Stimulated activated naive CD8-positive, alpha-beta T cell treated with anti-CD3 and anti-CD28 coated beads, Interleukin-15, Interleukin-2, amounts not matched to agents 100 U/mL and 50 U/mL, for 24 hours (primary cell): ENCODE measurements around the gene NACC2.
A peak's percentile ranks its signal among the peaks of the same experiment; 100 is the strongest.
"Not testable (repeated sequence)": the region's sequence is repeated elsewhere in the genome, so short reads cannot be mapped to it uniquely, and the experiment has no call there.

ENCODE experiments used
- ATAC-seq: fragments of 150-1000 bp; cut with Tn5 transposase; one replicate; pipeline ENCODE4 v1.10.0; 2021
- DNase-seq: peaks from one replicate; pipeline ENCODE4 v3.0.0; 2021

The NACC2 gene

DNA sequence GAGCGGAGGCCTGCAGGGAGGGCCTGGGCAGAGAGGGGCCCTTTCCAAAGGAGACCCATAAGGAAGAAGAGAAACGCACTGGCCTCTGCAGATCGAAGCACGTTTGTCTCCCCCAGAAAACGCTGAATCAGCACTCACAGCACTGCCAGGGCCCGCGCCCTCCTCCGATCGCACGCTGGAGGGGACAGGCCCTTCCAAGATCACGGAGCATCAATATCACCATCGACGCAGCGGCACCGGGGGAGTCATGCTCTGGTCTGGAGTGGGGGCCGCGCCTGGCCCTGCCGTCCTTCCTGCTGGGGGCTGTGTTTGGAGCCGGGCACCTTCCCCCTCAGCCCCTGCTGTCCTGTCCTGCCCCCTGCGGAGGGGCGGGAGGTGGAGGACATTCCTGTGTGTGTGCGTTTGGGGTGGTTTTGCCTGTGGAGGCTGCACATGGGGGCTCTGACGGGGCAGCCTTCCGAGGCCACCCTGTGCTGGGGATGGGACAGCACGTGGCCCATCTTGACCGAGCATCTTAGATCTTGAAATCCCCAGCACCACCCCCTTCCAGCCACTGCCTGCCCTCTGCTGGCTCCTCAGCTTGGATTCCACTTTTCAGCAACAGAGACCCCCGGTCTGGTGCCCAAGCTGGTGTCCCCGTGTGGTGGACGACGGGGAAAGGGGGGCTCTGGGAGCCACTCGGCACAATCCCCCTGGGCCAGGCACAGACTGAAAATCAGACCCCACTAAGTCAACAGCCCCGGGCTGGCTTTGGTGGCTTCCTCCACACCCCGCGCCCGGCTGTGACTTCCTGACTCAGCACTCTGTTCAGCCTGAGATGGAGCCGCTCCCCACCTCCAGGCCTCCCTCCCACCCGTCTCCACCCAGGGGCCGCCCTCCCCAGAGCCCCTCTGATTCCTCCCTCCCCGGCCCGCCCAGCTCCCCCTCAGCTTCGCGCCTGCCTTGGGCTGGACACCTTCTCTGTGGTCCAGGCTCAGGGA is 15.3 kb upstream of the NACC2 start:
- DNase-seq = peak; percentile 62
- ATAC-seq = peak; percentile 10

DNA sequence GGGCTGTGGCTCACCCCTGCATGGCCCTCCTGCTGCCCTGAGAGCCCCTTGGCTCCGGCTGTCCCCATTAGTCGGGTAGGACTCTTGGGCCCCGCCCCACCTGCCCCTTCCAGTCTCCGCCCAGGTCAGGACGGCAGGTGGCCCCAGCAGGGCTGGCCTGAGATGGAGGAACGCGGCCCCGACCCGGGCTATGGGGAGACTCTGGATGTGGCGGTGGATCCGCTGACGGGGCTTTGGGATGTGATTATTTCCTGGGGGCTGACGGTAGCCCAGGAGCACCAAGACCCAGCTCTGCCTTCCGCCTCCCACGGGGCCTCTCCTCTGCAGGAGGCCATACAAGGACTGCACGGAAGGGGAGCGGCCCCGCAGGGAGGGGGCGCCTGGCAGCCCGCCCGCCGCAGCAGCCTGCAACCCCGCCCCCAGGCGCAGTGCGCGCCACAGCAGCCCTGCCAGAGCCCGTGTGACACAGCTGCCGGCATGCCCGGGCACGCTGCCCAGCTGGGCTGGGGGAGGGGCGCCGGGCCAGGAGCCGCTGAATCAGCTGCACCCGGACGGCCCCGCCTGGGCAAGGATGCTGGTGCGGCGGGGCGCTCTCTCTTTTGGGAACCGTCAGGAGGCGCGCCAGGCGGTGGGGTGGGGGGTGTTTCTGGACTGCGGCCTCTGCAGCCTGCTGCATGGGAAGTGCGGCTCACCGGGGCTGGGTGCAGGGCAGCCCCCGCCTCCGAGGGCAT is 14.4 kb upstream of the NACC2 start:
- peak; percentile 95 for DNase-seq
- ATAC-seq = peak; percentile 92

DNA sequence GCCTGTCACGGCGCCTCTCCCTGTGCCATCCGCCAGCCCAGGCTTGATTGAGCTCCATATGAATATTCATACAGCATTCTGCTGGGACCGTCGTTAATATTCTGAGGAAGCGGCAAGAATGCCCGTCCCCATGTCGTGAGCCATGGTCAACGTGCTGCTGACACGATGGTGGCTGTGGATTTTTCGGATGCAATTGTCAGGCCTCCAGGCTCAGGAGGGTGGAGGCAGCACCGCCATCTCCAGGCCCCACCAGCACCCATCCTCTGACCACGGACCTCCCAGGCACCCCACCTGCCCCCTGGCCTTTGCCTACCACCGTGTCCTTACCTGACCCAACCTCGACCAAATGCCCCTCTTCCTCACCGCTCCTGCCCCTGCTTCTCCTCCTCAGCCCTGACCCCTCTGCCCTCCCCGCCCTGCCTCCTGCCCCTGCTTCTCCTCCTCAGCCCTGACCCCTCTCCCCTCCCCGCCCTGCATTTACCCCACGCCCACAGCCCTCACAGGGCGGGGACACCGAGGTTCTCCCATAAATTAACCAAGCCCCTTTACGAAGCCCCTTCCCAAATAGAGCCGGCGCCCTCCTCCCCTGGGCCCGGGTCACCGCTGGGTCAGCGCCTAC is 13.7 kb upstream of the NACC2 start:
- ATAC-seq (no peak), DNase-seq (no peak)

DNA sequence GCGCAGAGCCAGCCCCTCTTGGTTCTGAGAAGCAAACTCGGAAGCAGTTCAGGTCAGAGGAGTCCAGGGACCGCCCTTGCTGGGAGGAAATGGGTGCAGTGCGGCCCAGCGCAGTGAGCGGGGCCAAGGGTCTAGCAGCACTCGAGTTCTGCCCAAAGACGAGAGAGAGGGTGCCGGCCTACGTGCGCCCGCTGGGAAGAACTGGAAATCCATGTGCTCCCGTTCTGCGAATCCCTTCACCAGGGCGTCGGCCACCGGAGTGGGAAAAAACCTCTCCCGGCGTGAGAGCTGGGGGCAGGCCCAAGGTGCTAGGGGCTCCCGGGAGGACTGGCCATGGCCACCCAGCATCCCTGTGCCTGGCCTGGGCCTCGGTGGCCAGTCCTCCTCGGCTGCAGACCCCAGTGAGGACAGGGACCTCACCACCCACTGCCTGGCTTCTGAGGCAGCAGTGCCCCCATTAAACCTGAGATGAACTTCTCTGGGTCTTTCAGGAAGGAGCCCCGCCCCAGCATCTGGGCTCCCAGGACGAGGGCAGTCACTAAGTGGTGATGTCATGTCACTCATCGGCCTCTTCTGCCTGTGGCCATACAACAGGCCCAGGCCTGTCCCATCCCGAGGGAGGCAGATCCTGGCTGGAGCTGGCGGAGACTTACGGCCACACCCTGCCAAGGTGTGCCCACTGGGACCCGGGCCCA is 13.0 kb upstream of the NACC2 start:
- DNase-seq = no peak
- ATAC-seq = no peak

DNA sequence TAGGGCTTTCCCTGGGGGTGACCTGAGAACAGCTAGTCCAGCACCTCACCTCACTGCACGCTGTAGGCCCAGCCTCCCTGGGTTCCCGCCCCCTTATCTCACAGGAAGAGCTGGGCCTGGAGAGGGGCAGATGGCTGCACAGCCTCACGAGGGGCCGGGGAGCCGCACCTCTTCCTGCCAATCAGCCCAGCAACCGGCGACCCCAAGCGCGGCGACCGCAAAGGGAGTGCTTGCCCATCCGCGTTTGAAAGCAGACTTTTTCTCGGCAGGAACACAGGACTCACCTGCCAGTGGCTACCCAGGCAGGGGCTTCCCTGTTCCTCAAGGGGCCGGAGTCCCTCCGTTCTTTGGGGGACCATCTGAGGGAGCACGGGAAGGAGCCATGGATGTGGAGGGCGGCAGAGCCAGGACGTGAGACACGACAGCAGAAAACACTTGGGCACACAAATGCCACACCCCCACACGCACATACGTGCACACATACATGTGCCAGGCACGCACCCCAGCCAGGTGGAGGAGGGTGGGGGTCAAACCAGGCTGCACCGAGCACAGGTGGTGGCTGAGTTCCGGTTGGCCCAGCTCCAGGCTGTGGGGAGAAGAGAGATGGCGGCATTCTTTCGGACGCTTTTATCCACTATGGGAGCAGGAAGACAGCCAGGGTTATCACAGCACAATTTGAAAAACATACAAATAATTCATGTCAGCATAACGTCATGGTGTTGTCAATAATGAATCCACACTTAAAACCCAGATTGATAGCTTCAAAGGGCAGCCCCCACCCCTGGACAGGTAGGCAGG is 12.3 kb upstream of the NACC2 start:
- ATAC-seq (no peak), DNase-seq (peak; percentile 58)

DNA sequence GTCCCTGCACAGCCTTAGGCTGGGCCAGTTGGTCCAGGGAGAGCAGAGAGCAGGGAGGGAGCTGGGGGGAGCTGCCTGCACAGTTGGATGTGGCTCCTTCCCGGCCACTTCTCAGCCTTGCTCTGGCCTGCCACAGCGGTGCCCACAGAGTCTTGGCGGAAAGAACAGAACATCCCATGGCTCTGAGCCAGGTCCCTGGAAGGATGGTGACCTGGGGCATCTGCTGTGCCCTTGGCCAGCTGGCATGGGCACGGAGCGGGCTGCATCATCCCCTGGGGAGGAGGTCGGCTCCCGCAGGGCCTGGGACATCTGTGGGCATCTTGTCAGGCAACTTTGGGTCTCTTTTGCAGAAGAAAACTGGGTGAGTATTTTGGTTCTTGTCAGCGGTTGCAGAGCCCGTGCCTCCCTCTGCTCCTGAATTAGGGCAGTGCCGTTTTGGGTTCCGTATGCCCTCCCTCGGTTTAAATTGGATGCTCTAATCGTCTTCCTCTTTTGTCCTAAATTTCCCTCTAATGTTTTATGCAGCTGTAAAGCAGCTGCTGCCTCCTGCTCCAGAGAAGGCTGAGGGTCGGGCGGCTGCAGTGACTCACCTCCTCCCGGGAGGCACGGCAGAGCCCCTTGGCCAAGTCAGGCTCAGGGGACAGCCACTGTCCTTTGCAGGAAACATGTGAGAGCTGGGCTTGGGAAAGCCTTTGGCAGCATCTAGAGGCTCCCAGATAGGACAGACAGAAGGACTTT is 10.5 kb upstream of the NACC2 start:
- DNase-seq (no peak), ATAC-seq (no peak)

DNA sequence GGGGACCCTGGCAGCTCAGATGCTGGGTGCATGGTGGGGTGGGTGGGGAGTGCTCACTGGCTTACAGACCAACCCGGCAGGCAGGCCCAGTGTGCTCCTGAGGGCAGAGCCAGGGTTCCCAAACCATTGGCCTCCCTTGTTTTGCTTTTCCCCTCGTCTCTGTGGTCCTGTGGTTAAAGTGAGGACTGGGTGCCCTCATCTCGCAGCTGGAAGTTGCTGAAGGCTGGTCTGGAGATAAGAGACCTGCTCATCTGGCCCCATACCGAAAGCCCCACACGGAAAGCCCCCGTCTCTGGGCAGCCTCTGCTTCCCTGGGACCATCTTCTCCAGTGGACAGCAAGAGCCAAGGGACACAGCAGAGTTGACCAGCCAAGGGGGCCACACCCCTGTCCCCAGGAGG is 9.8 kb upstream of the NACC2 start:
- DNase-seq = no peak
- ATAC-seq = no peak

DNA sequence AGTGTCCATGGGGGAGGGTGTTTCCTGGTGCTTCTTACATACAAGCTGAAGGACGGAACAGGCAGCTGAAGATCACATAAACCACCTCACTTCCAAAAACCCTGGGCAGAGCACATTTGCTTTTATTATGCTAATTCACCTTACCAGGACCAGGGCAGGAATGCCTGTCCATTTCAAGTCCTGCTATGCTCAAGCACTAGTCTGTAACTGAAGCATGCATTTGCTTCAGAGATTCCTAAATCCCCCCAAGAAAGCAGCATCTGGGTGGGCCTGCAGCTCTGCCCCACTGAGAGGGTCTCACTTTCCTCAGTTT is 9.4 kb upstream of the NACC2 start:
- no peak for DNase-seq
- no peak for ATAC-seq

DNA sequence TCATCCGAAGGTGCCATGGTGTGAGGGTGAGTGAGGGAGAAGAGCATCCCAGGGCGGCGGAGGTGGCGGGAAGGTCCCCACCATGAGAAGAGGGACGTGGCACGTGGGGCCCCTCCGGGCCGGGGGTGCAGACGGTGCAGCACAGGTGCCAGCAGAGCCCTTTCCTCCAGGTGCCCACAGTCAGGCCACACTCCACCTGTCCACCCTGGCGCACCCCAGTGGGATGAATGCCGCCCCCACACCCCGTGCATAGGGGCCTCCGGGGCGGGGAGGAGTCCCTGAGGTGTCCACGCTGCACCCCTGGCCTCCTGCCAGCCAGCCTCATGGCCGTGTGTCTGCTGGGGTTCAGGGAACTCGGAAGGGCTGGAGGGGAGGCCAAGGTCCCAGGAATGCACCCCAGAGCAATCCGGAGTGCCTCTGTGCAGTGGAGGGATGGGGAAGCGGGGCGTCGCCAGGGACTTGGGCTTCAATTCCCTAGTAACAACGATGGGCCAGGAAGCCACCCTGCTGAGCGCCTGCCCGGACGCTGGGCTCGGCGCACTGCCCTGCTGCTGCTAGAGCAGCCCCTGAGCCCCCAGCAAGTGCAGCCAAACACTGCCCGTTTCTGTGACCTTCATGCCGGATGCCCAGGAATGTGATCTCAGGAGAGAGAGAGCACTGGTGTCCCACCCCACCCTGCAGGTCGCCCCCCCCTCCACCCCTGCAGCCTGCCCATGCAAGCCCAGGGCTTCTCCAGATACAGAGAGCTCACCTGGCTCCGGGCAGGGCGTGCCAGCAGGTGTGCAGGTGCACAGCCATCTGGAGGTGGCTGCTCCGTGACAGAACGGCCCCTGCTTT is 8.8 kb upstream of the NACC2 start:
- no peak for ATAC-seq
- no peak for DNase-seq

DNA sequence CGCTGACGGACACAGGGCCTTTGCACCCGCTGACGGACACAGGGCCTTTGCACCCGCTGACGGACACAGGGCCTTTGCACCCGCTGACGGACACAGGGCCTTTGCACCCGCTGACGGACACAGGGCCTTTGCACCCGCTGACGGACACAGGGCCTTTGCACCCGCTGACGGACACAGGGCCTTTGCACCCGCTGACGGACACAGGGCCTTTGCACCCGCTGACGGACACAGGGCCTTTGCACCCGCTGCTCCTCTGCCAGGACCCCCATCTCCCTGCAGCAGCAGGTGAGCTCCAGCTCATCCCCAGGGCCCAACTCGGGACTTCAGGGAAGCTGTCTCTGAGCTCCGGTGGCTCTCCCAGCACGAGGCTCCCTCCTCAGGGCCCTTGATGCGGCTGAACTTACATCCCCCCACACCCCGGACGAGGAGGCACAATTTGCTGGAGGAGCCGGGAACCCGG is 6.6 kb upstream of the NACC2 start:
- not testable (repeated sequence) for ATAC-seq, DNase-seq

DNA sequence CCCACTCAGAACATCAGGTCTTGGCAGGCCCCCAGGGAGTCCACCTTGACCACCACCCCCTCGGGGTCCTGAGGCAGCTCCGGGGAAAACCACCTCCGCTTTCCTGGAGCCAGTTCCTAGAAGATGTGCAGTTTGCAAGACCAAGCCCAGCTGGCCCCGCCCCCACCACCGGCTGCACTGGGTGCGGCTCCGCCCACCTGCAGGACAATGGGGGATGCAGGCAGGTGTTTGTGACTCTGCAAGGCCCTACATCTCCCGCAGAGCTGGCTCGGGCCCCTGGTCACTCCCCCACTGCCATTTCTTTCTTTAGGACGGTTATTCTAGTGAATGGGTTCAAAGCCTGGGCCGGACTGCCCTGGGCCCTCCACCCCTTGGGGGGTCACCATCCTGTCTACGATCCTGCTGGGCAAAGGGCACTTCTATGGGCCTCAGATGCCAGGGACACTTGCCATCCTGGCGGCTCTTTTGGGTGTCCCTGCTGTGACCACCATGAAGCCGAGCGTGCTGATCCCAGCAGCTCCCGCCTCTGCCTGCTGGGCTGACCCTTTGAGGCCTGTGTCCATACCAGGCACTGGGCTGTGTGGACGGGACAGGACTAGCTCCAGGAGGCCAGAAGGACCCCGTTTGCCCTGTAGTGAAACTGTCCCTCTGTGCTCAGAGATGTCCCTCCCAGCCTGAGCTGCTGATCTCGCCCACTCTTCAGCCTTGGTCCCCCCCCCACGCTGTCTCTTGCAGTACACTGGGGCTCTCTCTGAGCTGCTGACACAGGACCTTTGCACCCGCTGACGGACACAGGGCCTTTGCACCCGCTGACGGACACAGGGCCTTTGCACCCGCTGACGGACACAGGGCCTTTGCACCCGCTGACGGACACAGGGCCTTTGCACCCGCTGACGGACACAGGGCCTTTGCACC is 5.9 kb upstream of the NACC2 start:
- ATAC-seq (no peak), DNase-seq (no peak)

DNA sequence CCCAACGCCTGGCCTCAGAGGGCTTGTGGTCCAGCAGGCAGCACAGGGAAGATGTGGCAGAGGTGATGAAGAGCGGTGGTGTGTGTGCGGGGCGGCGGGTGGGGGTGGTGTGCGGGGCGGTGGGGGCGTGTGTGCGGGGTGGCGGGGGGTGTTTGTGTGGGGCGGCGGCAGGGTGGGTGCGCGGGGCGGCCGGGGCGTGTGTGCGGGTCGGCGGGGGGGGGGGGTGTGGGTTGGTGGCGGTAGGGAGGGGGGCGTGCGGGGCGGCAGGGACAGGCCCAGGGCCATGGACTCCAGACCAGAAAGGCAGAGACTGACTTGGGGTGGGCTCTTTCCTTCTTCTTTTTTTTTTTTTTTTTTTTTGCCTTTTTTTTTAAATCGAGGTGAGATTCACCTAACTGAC is 4.5 kb upstream of the NACC2 start:
- ATAC-seq (no peak), DNase-seq (no peak)

DNA sequence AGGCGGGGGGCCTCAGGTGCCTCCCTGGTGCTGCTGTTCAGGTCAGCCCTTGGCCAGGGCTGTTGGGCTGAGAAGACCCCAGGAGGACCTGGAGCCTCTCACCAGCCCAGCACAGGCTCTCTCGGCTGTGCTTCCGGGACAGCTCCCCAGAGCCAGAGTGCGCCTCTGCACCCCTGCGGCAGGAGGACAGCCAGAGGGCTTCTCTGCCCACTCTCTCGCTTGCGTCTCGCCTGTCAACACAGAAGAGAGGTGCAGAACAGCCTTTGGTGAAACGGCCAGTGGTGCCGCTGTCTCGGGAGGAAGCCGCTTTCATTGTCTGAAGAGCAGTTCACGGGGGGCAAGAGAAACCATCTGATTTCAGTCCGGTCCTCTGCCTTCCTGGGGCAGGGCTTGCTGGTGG is 3.8 kb upstream of the NACC2 start:
- DNase-seq (no peak), ATAC-seq (no peak)

DNA sequence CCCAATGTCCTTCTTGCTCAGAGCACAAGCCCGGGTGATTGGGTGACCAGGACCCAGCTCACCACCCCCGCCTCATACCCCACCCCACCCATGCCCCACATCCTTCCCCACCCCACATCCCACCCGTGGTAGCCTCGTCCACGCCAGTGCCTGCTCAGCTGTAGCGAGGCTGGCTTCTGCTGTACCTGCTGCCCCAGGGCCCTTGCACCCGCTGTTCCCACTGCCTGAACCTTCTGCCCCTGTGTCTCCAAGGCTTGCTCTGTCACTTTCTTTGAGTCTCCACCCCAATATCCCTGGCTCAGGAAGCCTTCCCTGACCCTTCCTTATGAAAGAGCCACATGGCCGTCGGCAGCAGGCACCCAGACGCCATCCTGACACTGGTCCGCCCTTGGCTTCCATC is 3.1 kb upstream of the NACC2 start:
- no peak for DNase-seq
- ATAC-seq = no peak

DNA sequence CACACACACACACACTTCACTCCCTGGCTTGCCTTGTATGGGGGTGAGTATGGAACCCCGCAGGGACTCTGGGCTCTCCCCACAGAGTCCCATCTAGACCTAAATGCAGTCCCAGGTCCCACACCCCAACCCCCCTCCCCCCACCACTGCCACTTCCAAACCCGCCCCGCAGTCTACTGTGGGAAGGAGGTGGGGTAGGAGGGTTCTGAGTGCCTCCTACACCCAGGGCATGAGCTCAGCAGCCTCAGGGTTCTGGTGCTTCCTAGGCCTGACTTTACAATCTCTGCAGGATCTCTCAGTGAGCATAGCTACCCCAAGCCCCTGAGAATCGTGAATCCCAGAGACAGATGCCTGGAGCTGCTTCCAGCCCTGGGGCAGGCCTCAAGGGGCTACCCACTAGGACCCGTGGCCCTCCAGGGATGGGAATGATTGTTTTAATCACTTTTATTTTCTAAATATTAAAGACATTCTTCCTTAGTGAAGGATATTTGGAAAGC is 1.5 kb upstream of the NACC2 start:
- DNase-seq (no peak), ATAC-seq (no peak)

DNA sequence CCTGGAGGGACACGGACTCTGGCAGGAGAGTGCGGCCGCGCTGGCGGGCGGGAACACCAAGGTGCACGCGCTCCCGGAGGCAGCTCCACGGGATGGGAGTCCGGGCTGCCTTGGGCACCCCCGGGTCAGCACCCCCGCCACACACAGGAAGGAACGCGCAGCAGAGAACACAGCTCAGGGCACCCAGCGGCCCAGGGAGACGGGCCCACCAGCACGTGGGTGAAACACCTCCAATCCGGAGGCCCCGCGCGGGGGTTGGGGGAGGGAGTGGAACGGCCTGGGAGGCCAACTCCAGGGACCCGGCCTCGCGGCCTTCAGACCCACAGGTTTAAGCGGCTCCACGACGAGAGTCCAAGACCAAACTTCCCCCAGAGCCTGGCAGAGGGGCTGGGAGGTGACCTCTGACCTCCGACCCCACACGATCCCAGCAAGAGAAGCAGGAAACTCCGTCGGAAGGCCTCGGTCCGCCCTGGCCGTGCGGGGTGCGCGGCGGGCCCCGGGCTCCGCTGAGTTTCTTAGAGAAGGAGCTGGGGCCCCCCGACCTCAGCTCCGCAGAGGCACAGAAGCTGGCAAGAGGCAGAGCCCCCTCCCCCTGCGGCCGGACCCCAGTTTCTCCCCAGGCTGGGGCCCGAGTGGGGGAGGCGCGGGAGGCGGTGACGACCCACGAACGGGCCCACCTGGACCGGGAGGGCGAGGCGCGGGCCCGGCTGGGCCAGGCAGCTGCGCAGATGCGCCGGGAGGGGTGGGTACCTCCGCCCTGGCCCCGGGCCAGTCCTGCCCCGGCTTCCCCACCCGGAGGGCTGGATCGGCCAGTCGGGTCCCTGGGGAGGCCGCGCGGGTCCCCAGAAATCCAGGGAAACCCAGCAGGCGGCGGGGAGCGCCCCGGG is 851 bp downstream of the NACC2 start:
- peak; percentile 55 for ATAC-seq
- peak; percentile 74 for DNase-seq

DNA sequence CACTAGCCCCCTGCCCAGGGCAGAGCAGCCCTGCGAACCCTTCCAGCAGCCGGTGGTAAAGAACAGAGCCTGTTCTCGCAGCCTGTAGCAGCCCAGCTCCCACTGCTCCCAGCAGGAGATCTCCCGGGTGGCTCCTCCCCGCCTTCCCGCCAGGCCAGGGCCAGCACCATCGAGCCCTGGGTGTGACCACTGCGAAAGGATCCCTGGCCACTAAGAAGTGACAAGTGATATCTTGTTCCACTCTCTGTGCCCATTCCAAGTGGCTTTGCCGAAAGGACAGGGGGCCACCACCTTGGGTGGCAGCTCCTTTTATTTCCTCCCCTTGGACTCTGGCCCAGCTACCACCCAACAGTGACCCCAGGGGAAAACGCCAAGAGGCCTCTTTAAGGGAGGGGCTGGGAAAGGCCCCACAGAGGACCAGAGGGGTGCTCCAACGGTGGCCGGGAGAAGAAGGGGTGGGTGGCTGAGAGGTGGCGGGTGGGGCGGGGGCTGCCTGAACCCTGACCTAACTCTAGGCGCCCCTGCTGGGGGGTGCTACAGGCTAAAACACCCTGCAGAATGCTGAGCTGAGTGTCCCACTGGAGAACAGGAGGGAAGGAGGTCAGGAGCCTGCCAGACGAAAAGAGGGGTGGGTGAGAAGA is 1.6 kb downstream of the NACC2 start:
- DNase-seq = no peak
- ATAC-seq = no peak
